AG10803 (cell line): ENCODE results near the gene TRIM56.
A peak's percentile ranks its signal among the peaks of the same experiment; 100 is the strongest.
"Not testable (repeated sequence)": the region's sequence is repeated elsewhere in the genome, so short reads cannot be mapped to it uniquely, and the experiment has no call there.

ENCODE experiments used
- DNase-seq: peaks from one replicate; pipeline ENCODE4 v3.0.0; 2010; ENCODE audit warnings: low read depth
- H3K4me3 ChIP-seq: 2 replicates; pipeline ENCODE4 v1.5.1; 2011; ENCODE audit warnings: mild to moderate bottlenecking, low read length, control low read depth
- TF ChIP-seq, protein P1 (sequence below): conservative IDR thresholded peaks from 2 replicates; pipeline ENCODE4 v1.5.1; 2011; ENCODE audit warnings: mild to moderate bottlenecking, low read length, control low read depth, inconsistent platforms

TRIM56 gene

GRCh38 chr7:101118856-101119255 lies 33.6 kb downstream of the TRIM56 start:
- TF ChIP-seq, protein P1, sequence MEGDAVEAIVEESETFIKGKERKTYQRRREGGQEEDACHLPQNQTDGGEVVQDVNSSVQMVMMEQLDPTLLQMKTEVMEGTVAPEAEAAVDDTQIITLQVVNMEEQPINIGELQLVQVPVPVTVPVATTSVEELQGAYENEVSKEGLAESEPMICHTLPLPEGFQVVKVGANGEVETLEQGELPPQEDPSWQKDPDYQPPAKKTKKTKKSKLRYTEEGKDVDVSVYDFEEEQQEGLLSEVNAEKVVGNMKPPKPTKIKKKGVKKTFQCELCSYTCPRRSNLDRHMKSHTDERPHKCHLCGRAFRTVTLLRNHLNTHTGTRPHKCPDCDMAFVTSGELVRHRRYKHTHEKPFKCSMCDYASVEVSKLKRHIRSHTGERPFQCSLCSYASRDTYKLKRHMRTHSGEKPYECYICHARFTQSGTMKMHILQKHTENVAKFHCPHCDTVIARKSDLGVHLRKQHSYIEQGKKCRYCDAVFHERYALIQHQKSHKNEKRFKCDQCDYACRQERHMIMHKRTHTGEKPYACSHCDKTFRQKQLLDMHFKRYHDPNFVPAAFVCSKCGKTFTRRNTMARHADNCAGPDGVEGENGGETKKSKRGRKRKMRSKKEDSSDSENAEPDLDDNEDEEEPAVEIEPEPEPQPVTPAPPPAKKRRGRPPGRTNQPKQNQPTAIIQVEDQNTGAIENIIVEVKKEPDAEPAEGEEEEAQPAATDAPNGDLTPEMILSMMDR: no peak
- H3K4me3 ChIP-seq: no peak overlapping the region
- no peak for DNase-seq

DNA sequence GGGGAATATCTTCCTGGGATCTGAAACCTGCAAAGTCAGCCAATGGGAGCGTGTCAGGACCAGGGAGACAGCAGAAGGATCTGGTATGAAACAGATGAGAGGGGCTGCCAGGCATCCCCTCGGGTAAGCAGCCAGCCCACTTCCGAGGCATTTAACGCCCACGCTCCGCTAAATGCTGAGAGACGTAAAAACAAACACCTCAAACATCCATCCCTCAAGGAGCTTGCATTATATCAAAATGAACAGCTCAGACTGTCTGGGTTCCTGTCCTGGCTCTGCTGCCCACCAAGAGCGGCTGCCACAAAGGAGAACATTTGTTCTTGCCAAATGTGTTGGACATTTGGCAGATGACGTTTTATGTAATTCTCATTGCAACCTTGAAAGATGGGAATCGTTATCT lies 34.6 kb downstream of the TRIM56 start:
- TF ChIP-seq, protein P1: no peak
- no peak for DNase-seq
- no peak overlapping the region for H3K4me3 ChIP-seq

GRCh38 chr7:101120315-101120714 lies 35.0 kb downstream of the TRIM56 start:
- H3K4me3 ChIP-seq: no peak overlapping the region
- no peak for DNase-seq
- TF ChIP-seq, protein P1: no peak

DNA sequence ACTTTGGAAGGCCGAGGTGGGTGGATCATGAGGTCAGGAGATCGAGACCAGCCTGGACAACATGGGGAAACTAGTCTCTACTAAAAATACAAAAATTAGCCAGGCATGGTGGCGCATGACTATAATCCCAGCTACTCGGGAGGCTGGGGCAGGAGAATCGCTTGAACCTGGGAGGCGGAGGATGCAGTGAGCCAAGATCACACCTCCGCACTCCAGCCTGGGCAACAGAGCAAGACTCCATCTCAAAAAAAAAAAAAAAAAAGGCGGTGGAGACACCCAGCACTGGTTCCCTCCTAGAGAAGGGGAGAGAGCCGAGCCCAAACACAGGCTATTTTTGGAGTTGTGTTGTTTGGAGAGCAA lies 36.3 kb downstream of the TRIM56 start:
- not testable (repeated sequence) for DNase-seq, H3K4me3 ChIP-seq

- TF ChIP-seq, protein P1: no peak
- H3K4me3 ChIP-seq: peak overlapping the region; percentile 57
- peak; percentile 98 for DNase-seq
Observed at GRCh38 chr7:101121991-101122932, 37.0 kb downstream of the TRIM56 start.

DNA sequence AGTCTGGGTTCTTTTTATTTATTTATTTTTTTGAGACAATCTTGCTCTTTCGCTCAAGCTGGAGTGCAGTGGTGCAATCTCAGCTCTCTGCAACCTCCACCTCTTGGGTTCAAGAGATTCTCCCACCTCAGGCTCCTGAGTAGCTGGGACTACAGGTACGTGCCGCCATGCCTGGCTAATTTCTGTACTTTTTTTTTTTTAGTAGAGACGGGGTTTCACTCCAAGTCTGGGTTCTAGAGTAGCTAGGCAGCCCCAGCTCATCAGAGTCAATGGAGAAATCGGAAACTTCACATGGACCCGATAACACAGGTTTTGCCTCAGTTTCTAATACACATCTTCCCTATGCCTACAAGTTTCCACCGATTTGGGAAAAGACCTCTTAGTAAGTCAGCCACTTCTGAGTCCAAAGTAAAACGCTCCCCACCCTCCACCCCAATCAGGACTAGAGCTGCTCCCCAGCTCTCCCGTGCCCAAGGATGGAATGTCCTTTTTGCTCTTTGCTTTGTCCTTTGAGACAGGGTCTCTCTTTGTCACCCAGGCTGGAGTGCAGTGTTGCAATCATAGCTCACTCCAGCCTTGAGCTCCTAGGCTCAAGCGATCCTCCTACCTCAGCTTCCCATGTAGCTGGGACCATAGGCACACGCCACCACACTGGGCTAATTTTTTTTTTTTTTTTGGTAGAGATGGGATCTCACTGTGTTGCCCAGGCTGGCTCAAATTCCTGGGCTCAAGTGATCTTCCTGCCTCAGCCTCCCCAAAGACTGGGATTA lies 37.8 kb downstream of the TRIM56 start:
- H3K4me3 ChIP-seq: no peak overlapping the region; the same call in 1 of the 2 replicates
- TF ChIP-seq, protein P1: no peak
- no peak for DNase-seq

GRCh38 chr7:101123703-101124068 lies 38.4 kb downstream of the TRIM56 start:
- H3K4me3 ChIP-seq: no peak overlapping the region
- TF ChIP-seq, protein P1: no peak
- no peak for DNase-seq
